Keratinocyte (primary cell): ENCODE measurements around the gene ANO10. TPM values are rescaled to one million over a fixed set of nuclear protein-coding genes. Genes with fewer than 3 reads are reported as not detected.

ENCODE experiments used
- DNase-seq: peaks from one replicate; pipeline ENCODE4 v3.0.0-alpha.2; 2011; ENCODE audit warnings: low read depth, missing footprints, low spot score
- FAIRE-seq: peaks from 2 replicates; lab custom pipeline; 2011; peaks lifted over from hg19 to GRCh38; lab: Jason Lieb, UNC
- H2AFZ ChIP-seq: 2 replicates; pipeline ENCODE4 v1.6.0; 2012; ENCODE audit warnings: low read length, control low read depth, inconsistent platforms; ENCODE audit not compliant: control insufficient read depth
- H3K27ac ChIP-seq: 2 replicates; pipeline ENCODE4 v1.5.1; 2011; ENCODE audit warnings: low read length; ENCODE audit not compliant: control insufficient read depth, insufficient read depth
- H3K27me3 ChIP-seq: 3 replicates; pipeline ENCODE4 v1.6.0; 2011; ENCODE audit warnings: low read length; ENCODE audit not compliant: control insufficient read depth, insufficient read depth; ENCODE audit errors: extremely low read depth
- H3K36me3 ChIP-seq, 2 experiments: 2 replicates in 1 of 2; 3 replicates in 1 of 2; pipeline ENCODE4 v1.5.1; 2011; ENCODE audit warnings: low read length in 2 of 2, mild to moderate bottlenecking in 1 of 2; ENCODE audit not compliant: control insufficient read depth in 2 of 2, insufficient read depth in 2 of 2; ENCODE audit errors: extremely low read depth in 1 of 2
- H3K4me1 ChIP-seq: 3 replicates; pipeline ENCODE4 v1.5.1; 2011; ENCODE audit warnings: low read length; ENCODE audit not compliant: control insufficient read depth, insufficient read depth; ENCODE audit errors: extremely low read depth
- H3K4me2 ChIP-seq: 3 replicates; pipeline ENCODE4 v1.6.0; 2011; ENCODE audit warnings: low read depth, low read length; ENCODE audit not compliant: control insufficient read depth, insufficient read depth; ENCODE audit errors: extremely low read depth
- H3K4me3 ChIP-seq, 3 experiments: fragments of 200-600 bp in 1 of 3; sonication (generic) in 1 of 3; 2 replicates in 2 of 3; 3 replicates in 1 of 3; pipeline ENCODE4 v1.5.1; 2011 to 2016; ENCODE audit warnings: low read length in 3 of 3, mild to moderate bottlenecking in 3 of 3, control low read depth in 2 of 3, inconsistent platforms in 1 of 3, low read depth in 1 of 3, mixed read lengths in 1 of 3, mixed run types in 1 of 3, moderate library complexity in 1 of 3; ENCODE audit not compliant: control insufficient read depth in 2 of 3, insufficient read depth in 2 of 3; ENCODE audit errors: extremely low read depth in 1 of 3
- H3K79me2 ChIP-seq: 2 replicates; pipeline ENCODE4 v1.6.0; 2012; ENCODE audit warnings: low read length; ENCODE audit not compliant: control insufficient read depth, insufficient read depth
- H3K9ac ChIP-seq: 3 replicates; pipeline ENCODE4 v1.6.0; 2011; ENCODE audit warnings: low read length; ENCODE audit not compliant: control insufficient read depth, insufficient read depth; ENCODE audit errors: extremely low read depth
- H3K9me1 ChIP-seq: 3 replicates; pipeline ENCODE4 v1.6.0; 2011; ENCODE audit warnings: low read length; ENCODE audit not compliant: control insufficient read depth, insufficient read depth; ENCODE audit errors: extremely low read depth
- H3K9me3 ChIP-seq: 2 replicates; pipeline ENCODE4 v1.5.1; 2012; ENCODE audit warnings: low read depth, low read length; ENCODE audit not compliant: control insufficient read depth
- H4K20me1 ChIP-seq: 3 replicates; pipeline ENCODE4 v1.6.0; 2011; ENCODE audit warnings: low read length; ENCODE audit not compliant: control insufficient read depth, insufficient read depth; ENCODE audit errors: extremely low read depth
- CTCF ChIP-seq, 3 experiments: IDR thresholded peaks in 1 of 3; conservative IDR thresholded peaks in 1 of 3; optimal IDR thresholded peaks in 1 of 3; 2 replicates in 2 of 3; 3 replicates in 1 of 3; pipeline versions ENCODE3 to v1.5.1; 2011; ENCODE audit warnings: low read length in 3 of 3, mild to moderate bottlenecking in 3 of 3, moderate library complexity in 2 of 3, control low read depth in 1 of 3, inconsistent platforms in 1 of 3; ENCODE audit not compliant: insufficient read depth in 2 of 3; ENCODE audit errors: extremely low read depth in 1 of 3
- EZH2 ChIP-seq: IDR thresholded peaks from one replicate; pipeline ENCODE4 v1.6.1; 2012; ENCODE audit warnings: inconsistent platforms, mild to moderate bottlenecking, low read length, moderate library complexity
- dilution Hi-C: fragments of 300-500 bp; cut with MboI; formaldehyde crosslinking; loops from one replicate; pipeline ENCODE4 v1.7.0; 2020; ENCODE audit warnings: low sequenced_read_pairs; ENCODE audit not compliant: extremely low pct_ligation_motif_present
- polyA plus RNA-seq, 5 experiments: library from polyadenylated mRNA; depleted of rRNA in 3 of 5; stranded (reverse) in 3 of 5; stranded (forward) in 1 of 5; unstranded in 1 of 5; fragments of >200 nt; gene quantifications; 1 replicate in 1 of 5; 2 replicates in 3 of 5; 3 replicates in 1 of 5; pipeline versions ENCODE4 v1.2.1 to v1.2.3, GENCODE V29; 2011 to 2012; ENCODE audit warnings: missing spikeins in 2 of 5, low read depth in 1 of 5, low replicate concordance in 1 of 5

The ANO10 gene
- polyA plus RNA-seq, 1 donor (not counting 4 experiments of a cell fraction or from before 2014, with no cell fraction given) = 48.8 TPM

GRCh38 chr3:43334976-43335375 lies 286.8 kb downstream of the ANO10 start:
- dilution Hi-C loops = no loop called here
- Histone ChIP-seq H3K9me1 (no peaks in the 10 kb centered on the region), H2AFZ (no peak overlapping the region), H4K20me1 (no peaks in the 10 kb centered on the region), H3K4me3 (no peak overlapping the region), H3K4me2 (no peak overlapping the region), H3K27ac (no peak overlapping the region), H3K4me1 (no peaks in the 10 kb centered on the region), H3K79me2 (peaks cover 39% of the 10 kb centered on the region), H3K27me3 (no peaks in the 10 kb centered on the region), H3K9me3 (peaks cover 10% of the 10 kb centered on the region), H3K36me3 (peaks cover 10 to 13% of the 10 kb centered on the region in 2 experiments), H3K9ac (no peak overlapping the region)
- FAIRE-seq (no peak), DNase-seq (no peak)
- TF ChIP-seq EZH2 (no peak), CTCF (optimal IDR thresholded peaks at IDR 0.05 in 1 of 3, IDR thresholded peaks at IDR 0.05 in 1 of 3, conservative IDR thresholded peaks at IDR 0.05 in 1 of 3; ENCODE audit: extremely low read depth in 1 of 3, insufficient read depth in 2 of 3, low read length in 3 of 3) (no peak)

GRCh38 chr3:43331381-43331780 lies 290.4 kb downstream of the ANO10 start:
- dilution Hi-C loops = no loop called here
- Histone ChIP-seq H3K79me2 (peaks cover 44% of the 10 kb centered on the region), H3K9ac (no peak overlapping the region), H3K27me3 (no peaks in the 10 kb centered on the region), H3K9me1 (no peaks in the 10 kb centered on the region), H3K4me3 (no peak overlapping the region), H3K4me1 (peaks cover 7% of the 10 kb centered on the region), H2AFZ (no peak overlapping the region), H3K9me3 (peaks cover 3% of the 10 kb centered on the region), H3K4me2 (no peak overlapping the region), H3K36me3 (peaks cover 3 to 5% of the 10 kb centered on the region in 2 experiments), H4K20me1 (no peaks in the 10 kb centered on the region), H3K27ac (no peak overlapping the region)
- FAIRE-seq = no peak
- TF ChIP-seq CTCF (optimal IDR thresholded peaks at IDR 0.05 in 1 of 3, IDR thresholded peaks at IDR 0.05 in 1 of 3, conservative IDR thresholded peaks at IDR 0.05 in 1 of 3; ENCODE audit: extremely low read depth in 1 of 3, insufficient read depth in 2 of 3, low read length in 3 of 3) (no peak), EZH2 (no peak)
- DNase-seq = no peak
